Neural crest cell (in vitro differentiated cells): ENCODE measurements around the gene EXOC6. TPM values are rescaled to one million over a fixed set of nuclear protein-coding genes. Genes with fewer than 3 reads are reported as not detected.

Experiments used
- DNase-seq: peaks from one replicate; pipeline ENCODE4 v3.0.0; 2021; ENCODE audit warnings: low read depth, mixed read lengths, low spot score
- H3K27ac Mint-ChIP-seq: one replicate; pipeline ENCODE4 v1.8.0; 2021; ENCODE audit warnings: mild to moderate bottlenecking, mixed read lengths; ENCODE audit not compliant: unreplicated experiment
- H3K27me3 Mint-ChIP-seq: 2 replicates; pipeline ENCODE4 v1.8.0; 2021; ENCODE audit warnings: low read depth, mild to moderate bottlenecking, mixed read lengths
- H3K36me3 Mint-ChIP-seq: 2 replicates; pipeline ENCODE4 v1.8.0; 2021; ENCODE audit warnings: low read depth, mild to moderate bottlenecking, mixed read lengths
- H3K4me1 Mint-ChIP-seq: 2 replicates; pipeline ENCODE4 v1.8.0; 2021; ENCODE audit warnings: mixed read lengths
- H3K4me3 Mint-ChIP-seq: one replicate; pipeline ENCODE4 v1.8.0; 2021; ENCODE audit warnings: mild to moderate bottlenecking, mixed read lengths
- H3K9me3 Mint-ChIP-seq: 2 replicates; pipeline ENCODE4 v1.8.0; 2021; ENCODE audit warnings: mixed read lengths
- CTCF ChIP-seq: fragments of 200-600 bp; sonication (generic); conservative IDR thresholded peaks from 2 replicates; pipeline ENCODE4 v1.5.0; 2021; ENCODE audit warnings: antibody characterized with exemption, mild to moderate bottlenecking
- total RNA-seq: library from RNA; stranded (reverse); gene quantifications from 2 replicates; pipeline ENCODE4 v1.2.1, GENCODE V29; 2021

Gene EXOC6
- total RNA-seq, 1 donor from 2014 or later = 17.2 TPM

GRCh38 chr10:93068411-93069244 lies 220.3 kb downstream of the EXOC6 start:
- no peak for TF ChIP-seq CTCF
- no peaks in the 10 kb centered on the region for H3K36me3 Mint-ChIP-seq
- H3K27ac Mint-ChIP-seq = no peak overlapping the region
- H3K4me3 Mint-ChIP-seq = peak overlapping the region; percentile 67
- DNase-seq = no peak
- H3K27me3 Mint-ChIP-seq = peaks cover 97% of the 10 kb centered on the region
- no peaks in the 10 kb centered on the region for H3K9me3 Mint-ChIP-seq
- peaks cover 28% of the 10 kb centered on the region for H3K4me1 Mint-ChIP-seq

DNA sequence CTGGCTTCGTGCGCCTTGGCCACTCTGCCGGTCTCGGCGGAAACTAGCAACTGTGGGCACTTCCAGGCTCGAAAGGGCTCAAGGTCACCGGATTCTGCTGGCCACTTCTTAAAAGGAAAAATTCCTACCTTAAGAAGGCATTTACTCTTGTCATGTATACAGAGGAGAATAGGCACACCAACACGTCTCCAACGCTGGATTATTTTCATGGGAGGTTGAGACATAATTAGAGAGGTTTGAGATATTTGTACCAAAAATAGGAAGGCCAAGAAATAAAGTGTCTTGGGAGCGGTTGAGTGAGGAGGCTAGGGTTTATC lies 220.9 kb downstream of the EXOC6 start:
- peaks cover 97% of the 10 kb centered on the region for H3K27me3 Mint-ChIP-seq
- H3K27ac Mint-ChIP-seq = no peak overlapping the region
- no peak for TF ChIP-seq CTCF
- peaks cover 29% of the 10 kb centered on the region for H3K4me1 Mint-ChIP-seq
- no peaks in the 10 kb centered on the region for H3K9me3 Mint-ChIP-seq
- no peak overlapping the region for H3K4me3 Mint-ChIP-seq
- H3K36me3 Mint-ChIP-seq = no peaks in the 10 kb centered on the region
- no peak for DNase-seq

GRCh38 chr10:93070378-93071176 lies 222.3 kb downstream of the EXOC6 start:
- Mint-ChIP-seq H3K4me3 (peak overlapping the region; percentile 10), H3K27me3 (peaks cover 97% of the 10 kb centered on the region)

GRCh38 chr10:93071177-93071472 lies 222.8 kb downstream of the EXOC6 start:
- DNase-seq = no peak
- TF ChIP-seq CTCF = no peak
- no peaks in the 10 kb centered on the region for H3K36me3 Mint-ChIP-seq
- H3K4me1 Mint-ChIP-seq = peaks cover 32% of the 10 kb centered on the region
- no peaks in the 10 kb centered on the region for H3K9me3 Mint-ChIP-seq
- no peak overlapping the region for H3K27ac Mint-ChIP-seq
- peaks cover 100% of the 10 kb centered on the region for H3K27me3 Mint-ChIP-seq
- H3K4me3 Mint-ChIP-seq = peak overlapping the region; percentile 10

More at GRCh38 chr10:93070378-93071176, 222.3 kb downstream of the EXOC6 start:
- no peak for DNase-seq
- Mint-ChIP-seq H3K4me1 (peaks cover 34% of the 10 kb centered on the region), H3K27ac (no peak overlapping the region), H3K36me3 (no peaks in the 10 kb centered on the region), H3K9me3 (no peaks in the 10 kb centered on the region)
- TF ChIP-seq CTCF = no peak

DNA sequence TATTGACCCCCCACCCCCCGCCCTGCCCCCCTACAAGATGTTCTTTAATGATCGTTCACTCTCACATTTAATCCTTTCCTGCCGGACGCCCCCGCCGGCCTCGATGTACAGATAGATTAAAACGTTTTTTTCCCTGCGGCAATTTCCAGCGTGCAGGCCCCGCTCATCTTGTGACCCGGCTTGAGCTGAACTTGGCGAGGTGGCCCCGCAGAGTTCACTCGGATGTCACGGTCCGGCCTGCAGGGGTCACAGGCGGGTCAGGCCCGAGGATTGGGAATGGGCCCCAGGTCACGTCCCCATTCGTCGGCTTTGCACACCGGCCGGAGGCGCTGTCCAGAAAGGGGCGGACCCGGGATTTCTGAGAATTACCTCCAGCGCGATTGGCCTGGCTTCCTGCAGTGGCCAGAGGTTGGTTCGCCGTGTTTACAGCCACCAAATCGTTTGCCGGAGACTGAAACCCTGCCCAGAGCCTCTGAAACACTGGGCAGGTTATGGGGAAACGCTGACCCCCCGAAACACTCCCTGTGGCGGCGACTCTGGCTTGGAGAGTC lies 223.4 kb downstream of the EXOC6 start:
- Mint-ChIP-seq H3K9me3 (no peaks in the 10 kb centered on the region), H3K27ac (no peak overlapping the region), H3K36me3 (no peaks in the 10 kb centered on the region), H3K4me3 (peak overlapping the region; percentile 70), H3K4me1 (peaks cover 32% of the 10 kb centered on the region), H3K27me3 (peaks cover 100% of the 10 kb centered on the region)
- peak; percentile 49 for DNase-seq
- TF ChIP-seq CTCF = no peak
